Epithelial cell of prostate (primary cell): ENCODE data around the gene PLD5.
"Not testable (repeated sequence)": the region's sequence is repeated elsewhere in the genome, so short reads cannot be mapped to it uniquely, and the experiment has no call there.

Experiments
- DNase-seq: peaks from one replicate; pipeline ENCODE4 v3.0.0-alpha.2; 2011; ENCODE audit warnings: low read depth, low spot score
- H3K27ac ChIP-seq: fragments of 450-650 bp; 2 replicates; pipeline ENCODE4 v1.5.1; 2017; ENCODE audit warnings: mild to moderate bottlenecking

Gene PLD5

DNA sequence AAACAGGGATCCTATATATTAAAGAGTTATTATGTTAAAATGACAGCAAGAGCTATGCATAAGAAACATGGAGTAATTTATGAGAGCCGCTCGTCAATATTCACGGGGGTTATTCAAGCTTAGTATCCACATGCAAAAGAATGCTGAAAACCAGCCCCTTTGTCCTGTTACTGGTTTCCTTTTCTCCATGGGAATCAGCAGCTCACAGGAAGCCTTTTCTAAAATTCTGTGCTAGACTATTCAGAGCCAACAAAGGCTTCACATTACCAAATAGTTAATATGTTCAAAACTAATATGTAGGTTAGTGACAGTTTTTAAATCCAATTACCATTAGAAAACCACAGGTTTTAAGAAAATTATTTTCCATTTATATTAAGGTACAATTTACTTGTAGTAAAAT, 300.0 kb downstream of the PLD5 start:
- no peak overlapping the region for H3K27ac ChIP-seq
- DNase-seq, result no peak

DNA sequence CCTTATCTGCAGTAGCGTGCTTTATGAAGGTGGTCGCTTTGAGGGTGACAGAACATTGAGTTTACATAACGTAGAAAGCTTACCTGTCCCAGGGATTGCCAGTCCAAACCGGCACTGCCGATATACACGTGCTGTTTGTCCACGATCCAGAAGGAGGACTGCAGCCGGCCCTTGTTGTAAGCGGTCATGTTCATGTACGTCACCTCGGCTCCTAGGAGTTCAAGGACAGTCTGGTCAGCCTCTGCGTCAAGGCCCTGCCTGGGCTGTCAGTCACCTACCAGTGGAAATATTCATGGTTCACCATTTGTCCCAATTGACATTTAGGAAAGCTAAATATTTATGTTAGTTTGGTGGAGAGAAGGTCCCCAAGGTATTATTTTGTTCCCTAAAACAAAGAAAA, 304.6 kb downstream of the PLD5 start:
- no peak for DNase-seq
- no peak overlapping the region for H3K27ac ChIP-seq

DNA sequence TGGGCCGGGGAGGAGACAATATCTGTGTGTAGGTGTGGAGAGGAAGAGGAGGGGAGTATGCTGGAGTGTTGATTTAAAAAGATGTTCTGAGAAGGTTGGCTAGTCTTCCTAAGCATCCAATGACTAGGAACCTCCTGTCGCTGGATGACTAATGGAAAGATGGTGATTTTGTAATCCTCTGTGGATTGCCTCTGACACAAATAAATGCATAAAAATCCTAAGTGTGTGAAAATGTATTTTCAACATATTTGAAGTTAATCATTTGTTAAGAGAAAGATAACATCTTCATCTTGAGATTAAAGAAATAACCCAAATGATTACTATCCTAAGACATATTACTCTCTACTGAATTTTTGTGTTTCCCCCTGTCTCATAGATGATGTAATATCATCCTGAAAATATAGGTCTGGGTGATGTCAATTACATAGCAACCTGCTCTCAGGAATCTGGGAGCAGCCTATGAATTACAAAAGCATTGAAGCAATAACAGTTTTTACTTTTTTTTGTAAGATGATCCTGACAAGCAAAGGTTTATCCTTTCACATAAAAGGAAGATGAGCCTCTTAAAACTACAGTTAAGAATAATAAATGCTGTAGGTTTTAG, 305.1 kb downstream of the PLD5 start:
- no peak overlapping the region for H3K27ac ChIP-seq
- DNase-seq, result no peak

DNA sequence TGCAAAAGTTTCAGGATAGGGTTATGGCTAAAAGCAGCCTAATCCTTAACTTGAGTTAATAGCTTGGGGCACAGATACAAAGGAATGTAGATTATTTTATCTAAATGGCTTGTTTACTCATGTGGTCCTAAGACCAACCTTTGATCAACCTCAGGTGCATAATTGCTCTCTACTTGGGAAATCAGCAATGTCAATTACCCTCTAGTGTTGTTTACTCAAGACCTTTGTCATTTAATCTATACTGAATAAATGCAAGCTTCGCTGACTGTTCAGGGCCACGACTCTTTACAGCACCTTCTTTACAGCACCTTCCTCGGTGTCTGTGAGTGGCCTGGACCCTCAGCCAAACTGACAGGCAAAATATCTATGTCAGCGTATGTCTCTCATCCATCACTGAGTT, 308.1 kb downstream of the PLD5 start:
- no peak overlapping the region for H3K27ac ChIP-seq
- DNase-seq, result no peak

DNA sequence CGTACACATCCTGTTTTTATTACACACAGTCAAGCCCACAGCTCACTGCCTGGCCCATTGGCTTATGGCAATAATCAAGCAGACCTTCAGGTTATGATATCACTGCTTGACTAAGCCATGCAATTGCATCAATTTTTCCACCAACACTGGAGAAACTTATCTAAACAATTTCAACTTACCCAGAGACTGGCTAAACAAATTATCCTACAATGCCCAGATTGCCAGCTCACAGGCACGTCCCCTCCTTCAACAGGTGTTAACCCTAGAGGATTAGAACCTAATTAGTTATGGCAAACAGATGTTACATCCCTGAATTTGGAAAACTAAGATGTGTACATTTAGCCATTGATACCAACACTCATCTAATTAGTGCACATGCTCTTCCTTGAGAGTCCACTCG, 310.0 kb downstream of the PLD5 start:
- not testable (repeated sequence) for H3K27ac ChIP-seq, DNase-seq

DNA sequence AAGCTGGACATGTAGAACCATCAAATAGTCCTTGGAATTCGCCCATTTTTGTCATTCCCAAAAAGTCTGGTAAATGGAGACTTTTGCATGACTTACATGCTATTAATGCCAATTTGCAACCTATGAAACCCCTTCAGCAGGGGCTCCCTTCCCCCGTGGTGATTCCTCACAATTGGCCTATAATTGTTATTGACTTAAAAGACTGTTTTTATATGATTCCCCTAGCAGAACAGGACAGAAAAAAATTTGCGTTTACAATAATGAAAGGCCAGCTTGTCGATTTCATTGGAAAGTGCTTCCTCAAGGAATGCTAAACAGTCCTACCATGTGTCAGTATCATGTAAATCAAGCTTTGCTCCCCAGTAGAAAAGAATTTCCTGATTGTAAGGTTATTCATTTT, 311.5 kb downstream of the PLD5 start:
- H3K27ac ChIP-seq, DNase-seq: not testable (repeated sequence)

DNA sequence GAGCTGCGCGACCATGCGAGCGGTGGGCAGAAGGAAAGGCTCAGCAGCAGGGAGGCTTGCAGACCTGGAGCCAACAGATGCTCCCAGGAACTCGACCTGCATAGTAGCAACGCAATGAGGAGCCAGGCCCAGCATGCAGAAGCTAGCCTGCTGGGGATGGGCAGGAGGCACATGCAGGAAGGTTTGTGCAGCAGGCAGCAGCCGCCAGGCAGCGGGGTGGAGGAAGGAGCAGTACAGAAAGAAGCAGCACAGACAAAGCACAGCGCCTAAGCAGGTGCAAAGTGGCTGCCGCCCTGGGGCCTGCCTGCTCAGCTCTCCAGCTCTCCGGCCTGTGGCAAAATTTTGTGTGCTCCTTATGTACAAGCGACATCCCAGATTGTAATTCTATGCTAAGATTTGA, 312.1 kb downstream of the PLD5 start:
- no peak for DNase-seq
- no peak overlapping the region for H3K27ac ChIP-seq

DNA sequence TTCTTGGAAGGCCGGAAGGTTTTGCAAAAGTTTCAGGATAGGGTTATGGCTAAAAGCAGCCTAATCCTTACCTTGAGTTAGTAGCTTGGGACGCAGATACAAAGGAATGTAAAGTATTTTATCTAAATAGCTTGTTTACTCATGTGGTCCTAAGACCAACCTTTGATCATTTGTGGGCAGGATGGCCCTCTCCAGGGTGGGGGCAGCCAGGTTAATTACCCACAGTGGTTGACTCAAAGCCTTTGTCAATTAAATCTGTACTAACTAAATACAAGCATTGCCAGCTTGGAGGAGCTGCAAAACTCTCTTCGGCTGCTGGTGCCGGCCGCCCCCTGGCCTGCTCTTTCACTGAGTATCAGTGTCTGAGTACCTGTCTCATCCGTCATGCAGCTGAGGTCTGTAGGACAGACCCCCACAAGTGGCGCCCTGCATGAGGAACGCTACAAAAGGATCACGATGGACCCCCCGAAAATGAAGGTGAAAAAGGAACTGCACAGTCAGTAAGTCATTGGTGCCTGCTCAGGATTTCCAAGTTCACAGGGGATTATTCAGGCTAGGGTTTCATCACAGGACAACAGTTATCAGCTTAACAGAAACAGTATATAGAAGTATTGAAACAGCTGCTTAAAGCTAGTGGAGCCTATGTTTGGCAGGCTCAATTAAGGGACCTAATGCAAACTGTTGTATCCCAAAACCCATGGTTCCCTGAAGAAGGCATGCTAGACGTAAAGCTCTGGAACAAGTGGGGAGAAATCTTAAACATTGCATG, 313.1 kb downstream of the PLD5 start:
- DNase-seq, result no peak
- H3K27ac ChIP-seq, result no peak overlapping the region

DNA sequence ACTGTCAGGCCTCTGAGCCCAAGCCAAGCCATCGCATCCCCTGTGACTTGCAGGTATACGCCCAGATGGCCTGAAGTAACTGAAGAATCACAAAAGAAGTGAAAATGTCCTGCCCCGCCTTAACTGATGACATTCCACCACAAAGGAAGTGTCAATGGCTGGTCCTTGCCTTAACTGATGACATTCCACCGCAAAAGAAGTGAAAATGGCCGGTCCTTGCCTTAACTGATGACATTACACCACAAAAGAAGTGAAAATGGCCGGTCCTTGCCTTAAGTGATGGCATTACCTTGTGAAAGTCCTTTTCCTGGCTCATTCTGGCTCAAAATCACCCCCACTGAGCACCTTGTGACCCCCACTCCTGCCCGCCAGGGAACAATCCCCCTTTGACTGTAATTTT, 314.2 kb downstream of the PLD5 start:
- not testable (repeated sequence) for H3K27ac ChIP-seq, DNase-seq

DNA sequence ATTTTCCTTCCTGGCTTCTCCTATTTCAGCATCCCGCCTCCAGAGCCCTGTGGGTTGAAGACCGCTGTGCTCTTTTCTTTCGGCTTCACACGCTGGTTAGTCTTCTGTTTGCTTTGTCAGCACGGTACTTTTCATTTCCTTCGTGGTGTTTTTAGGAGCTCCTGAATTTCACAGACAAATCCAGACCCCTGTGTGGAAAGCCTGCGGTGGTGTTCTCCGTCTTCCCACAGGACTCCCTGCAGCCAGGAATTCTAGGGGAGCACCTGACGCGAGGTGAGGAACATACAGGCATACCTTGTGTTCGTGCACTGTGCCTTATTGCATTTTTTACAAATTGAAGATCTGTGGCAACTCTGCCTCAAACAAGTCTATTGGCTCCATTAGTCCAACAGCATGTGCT, 315.4 kb downstream of the PLD5 start:
- no peak overlapping the region for H3K27ac ChIP-seq

DNA sequence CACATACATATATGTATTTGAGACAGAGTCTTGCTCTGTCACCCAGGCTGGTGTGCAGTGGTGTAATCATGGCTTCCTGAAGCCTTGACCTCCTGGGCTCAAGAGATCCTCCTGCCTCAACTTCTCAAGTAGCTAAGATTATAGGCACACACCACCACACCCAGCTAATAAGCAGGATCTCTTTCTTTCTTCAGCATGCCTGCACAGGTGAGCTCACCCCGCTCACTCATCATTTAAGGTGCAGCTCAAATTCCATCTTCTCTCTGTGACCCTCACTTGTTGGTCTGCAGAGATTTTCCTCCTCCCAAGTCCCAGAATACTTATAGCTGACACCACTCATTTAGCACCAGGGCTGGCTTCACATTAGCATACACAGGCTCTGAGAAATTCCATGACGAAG, 316.5 kb downstream of the PLD5 start:
- no peak overlapping the region for H3K27ac ChIP-seq
- DNase-seq, result no peak

More for the DNA sequence above, 315.4 kb downstream of the PLD5 start:
- no peak for DNase-seq

DNA sequence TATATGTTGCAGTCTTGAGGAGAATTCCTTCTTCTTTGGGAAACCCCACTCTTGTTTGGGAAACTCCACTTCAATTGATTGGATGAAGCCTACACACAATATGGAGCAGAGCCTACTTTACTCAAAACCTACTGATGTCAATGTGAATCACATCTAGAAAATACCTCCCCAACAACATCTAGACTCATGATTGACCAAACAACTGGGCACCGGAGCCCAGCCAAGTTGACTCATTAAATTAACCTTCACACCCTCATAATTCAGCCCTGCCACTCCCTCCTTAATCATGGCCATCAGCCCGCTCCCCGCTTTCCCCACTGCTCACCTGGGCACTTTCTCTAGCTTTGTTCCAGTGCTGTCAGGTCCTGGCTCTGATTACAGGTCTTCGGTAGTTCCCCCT, 317.5 kb downstream of the PLD5 start:
- DNase-seq, result peak; percentile 44
- H3K27ac ChIP-seq, result peak overlapping the region; percentile 78

DNA sequence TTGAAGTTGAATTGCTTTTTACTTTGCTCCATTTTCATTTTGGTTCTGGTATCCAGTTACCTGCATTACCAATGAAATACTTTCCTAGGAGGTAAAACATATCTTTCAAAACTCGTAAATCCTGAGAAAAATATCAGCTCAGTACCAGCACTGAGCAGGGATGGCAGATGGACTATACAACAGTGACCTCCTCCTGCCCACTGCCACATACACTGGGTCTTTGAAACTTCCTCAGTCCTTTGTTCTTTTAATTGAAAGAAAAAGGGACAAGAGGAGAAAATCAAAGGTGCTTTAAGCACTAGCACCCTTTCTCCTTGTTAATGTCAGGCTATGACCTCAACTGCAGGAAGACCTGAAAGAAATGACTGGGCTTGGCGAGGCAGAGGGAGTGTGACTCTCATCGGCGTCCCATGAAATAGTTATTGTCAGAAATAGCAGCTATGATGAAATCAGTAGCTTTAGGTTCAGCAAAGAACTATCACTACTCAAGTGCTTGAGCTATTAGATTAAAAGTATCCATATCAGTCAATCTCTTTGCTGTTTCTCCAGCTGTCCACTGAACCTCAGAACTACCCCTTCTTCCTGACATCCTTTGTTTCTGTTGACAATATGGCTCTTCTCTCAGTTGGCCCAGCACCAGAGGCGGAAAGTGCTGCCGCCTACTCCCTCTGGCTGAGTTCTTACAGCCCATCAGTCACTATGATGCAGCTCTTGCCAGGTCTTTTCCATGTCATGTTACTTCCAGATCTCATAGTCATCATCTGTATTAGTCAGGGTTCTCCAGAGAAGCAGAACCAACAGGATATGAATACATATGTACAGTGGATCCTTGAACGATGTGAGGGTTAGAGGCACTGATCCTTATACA, 318.6 kb downstream of the PLD5 start:
- H3K27ac ChIP-seq, result peak overlapping the region; percentile 78
- DNase-seq, result peak; percentile 73

DNA sequence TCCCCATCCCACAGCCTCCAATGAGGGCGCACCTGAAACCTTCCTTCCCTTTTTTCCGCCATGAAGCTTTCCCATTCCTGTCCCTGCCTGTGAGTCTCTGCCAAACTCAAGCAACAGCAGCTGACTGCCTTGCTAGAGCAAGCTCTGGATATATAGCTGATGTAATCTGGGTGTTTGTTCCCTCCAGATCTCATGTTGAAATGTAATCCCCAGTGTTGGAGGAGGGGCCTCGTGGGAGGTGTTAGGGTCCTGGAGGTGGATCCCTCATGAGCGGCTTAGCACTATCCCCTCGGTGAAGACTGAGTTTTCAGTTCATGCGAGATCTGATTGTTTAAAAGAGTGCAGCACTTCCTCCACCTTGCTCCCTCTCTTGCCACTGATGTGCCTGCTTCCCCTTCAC, 321.2 kb downstream of the PLD5 start:
- no peak overlapping the region for H3K27ac ChIP-seq
- no peak for DNase-seq

DNA sequence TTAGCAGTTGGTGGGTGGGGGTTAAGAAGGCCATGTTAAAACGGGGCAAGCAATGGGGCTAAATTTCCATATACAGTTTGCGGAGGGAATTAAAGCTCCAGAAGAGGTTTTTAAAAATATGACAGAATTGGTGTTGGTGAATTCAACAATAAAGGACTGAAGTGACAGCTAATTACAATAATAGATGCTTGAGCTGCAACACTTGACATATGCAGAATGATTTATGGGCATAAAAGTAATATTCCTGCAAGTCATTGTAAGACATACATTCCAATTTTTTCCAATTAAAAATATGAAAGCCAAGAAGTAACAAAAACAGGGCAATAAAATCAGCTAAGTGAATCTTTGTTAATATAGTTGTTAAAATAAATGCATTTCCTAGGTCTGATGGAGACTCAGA, 323.4 kb downstream of the PLD5 start:
- no peak for DNase-seq
- H3K27ac ChIP-seq, result peak overlapping the region; percentile 64

DNA sequence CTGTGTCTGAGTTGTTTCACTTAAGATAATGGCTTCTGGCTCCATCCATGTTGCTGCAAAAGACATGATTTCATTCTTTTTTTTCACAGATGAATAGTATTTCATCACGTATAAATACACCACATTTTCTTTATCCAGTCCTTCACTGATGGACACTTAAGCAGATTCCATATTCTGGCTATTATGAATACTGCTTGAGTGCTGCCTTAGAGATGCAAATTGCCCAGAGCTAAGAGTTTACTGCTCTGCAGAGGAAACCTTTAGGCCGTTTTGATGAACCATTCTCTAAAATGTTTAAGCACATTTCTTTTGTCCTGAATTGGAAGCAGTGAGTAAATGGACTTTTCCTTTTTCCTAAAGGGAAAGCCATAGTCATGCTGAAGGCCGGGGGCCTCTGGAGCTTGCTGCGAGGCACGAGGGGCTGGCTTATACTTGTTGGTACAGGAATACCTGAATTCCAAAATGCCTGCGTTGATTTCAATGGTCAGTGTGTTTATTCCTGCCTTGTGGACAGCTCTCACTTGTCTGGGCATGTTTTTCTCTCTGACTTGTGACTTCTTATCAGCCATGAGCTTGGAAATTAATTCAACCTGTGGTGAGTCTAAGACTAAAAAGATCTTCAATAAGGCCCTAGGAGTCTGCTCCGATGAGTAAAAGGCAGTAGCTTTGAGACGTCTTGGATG, 324.6 kb downstream of the PLD5 start:
- peak overlapping the region; percentile 64 for H3K27ac ChIP-seq
- peak; percentile 48 for DNase-seq

DNA sequence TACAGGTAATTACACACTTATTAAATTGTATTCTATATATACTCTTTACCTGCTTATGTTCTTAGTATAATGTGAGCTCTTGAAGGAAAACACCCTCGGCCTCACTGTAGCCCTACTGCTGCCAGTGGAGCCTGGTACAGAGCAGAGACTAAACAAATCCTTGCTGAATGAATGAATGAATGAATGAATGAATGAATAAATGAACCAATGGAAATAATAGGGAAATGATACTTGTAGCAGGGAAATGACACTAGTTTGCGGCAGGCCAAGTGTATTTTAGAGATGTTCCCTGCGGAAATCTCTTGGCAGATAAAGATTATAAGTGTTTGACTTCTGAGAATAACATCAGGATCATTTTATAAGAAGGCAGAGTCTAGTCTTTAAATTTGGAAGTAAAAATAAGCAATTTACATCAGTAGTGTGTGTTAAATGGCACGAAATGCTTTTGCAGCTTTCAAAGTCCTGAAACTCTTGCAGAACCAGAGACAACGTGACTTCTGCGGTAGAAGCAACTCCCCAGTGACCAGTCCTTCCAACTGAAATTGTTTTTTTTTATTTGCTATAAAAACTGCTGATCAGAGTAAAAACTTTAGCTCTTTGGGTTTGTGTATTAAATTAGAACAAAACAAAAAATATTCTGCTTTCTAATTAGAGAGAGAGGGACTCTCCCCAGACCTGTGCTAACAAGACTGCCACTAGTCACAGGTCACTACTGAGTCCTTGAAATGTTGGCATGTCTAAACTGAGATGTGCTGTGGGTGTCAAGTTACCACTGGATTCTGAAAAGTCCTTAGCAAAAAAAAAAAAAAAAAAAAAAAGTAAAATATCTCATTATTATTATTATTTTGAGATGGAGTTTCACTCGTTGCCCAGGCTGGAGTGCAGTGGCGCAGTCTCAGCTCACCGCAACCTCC, 326.3 kb downstream of the PLD5 start:
- DNase-seq, result no peak
- no peak overlapping the region for H3K27ac ChIP-seq

DNA sequence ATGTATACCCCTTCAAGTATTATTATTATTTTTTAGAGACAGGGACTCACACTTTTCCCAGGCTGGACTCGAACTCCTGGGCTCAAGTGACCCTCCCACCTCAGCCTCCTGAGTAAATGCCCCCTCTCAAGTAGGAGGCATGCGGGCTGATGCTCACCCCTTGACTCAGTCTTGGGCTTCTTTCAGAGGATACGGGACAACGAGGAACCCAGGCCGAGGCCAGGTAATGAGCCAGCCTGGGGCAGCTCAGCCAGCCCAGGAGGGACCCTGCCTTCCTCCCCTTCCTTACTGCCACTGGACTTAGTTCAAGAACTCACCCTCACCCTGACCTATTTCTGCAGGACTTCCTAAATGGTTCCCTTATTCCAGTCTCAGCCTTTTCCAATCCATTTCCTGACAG, 327.6 kb downstream of the PLD5 start:
- DNase-seq, result no peak
- H3K27ac ChIP-seq, result no peak overlapping the region

DNA sequence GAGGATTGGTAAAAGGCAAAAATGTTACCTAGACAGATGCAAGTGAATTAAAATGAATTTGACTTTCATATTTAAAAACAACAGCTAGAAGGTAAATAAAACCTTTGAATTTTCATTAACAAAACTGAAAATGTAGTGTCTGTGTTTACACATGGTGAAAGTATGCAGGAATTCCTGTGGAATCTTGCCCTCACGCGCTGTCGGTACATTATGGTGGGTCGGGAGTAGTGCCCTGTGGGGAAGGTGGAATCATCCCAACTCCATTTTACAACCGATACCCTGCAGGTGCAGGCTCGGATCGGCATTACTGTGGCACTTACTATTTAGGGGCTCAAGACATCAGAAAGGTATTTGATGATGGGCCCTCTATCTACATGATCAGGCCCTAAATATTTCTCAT, 328.4 kb downstream of the PLD5 start:
- DNase-seq, result no peak
- no peak overlapping the region for H3K27ac ChIP-seq

DNA sequence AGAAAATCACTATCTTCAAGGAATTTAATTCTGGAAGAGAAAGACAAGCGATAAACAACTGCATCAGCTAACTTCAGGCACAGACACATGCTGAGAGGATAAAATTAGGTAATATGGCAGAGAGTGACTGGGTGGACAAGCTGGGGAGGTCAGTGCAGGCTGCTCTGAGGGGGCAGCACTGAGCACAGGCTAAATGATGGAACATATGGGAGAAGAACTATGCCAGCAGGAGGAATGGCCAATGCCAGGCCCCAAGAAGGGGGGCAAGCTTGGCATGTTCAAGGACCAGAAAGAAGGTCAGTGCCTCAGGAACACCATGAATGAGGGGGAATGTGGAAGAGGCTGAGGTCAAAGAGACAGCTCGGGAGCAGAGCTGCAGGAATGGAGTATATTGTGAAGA, 334.9 kb downstream of the PLD5 start:
- no peak overlapping the region for H3K27ac ChIP-seq
- DNase-seq, result no peak
